HG03439 (cell line): ENCODE results near the gene ADAT3.

Source experiments
- ATAC-seq: cut with Tn5 transposase; IDR thresholded peaks from one replicate; pipeline ENCODE4 v1.9.1; 2021; ENCODE audit warnings: mild to moderate bottlenecking, moderate library complexity; ENCODE audit not compliant: unreplicated experiment

ADAT3 gene

GRCh38 chr19:1912760-1913505 is 7.7 kb downstream of the ADAT3 start:
- ATAC-seq, result no peak

DNA sequence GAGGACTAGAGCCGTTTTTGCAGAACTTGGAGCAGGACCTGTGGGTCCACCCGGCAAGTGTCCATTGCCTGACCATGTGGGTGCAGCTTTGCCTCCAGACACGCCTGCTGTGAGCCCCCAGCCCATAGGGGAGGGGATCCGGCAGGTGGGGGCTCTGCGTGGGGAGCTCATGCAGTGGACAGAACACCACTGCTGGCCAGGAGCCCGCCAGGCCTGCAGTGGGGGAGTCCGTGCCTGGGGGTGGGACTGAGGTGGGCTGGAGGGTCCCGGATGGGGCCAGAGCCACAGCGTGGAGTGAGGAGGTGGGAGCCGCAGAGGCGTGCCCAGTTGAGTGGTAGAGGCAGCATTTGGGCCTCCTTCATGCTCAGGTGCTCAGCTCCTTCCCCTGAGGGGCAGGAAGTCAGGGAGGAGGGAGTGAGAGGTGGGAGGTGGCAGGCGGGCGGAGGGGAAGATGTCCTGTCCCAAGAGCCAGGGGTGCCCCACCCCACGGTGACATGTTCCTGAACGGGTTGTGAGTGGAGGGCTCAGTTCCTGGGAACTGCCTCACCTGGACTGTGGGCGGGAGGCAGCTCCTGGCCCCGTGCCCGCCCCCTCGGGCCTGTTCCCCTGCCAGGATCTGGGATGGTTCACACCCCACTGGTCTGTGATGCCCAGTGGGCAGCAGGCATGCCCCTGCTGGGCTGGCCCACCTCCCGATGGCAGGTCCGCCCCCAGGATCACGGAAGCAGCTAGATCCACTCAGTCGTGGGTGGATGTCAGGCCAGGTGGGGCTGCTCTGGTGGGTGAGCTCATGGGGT is 8.8 kb downstream of the ADAT3 start:
- no peak for ATAC-seq

- no peak for ATAC-seq
These were observed 9.7 kb downstream of the ADAT3 start for GRCh38 chr19:1914826-1915341.

GRCh38 chr19:1917146-1917545 is 11.9 kb downstream of the ADAT3 start:
- ATAC-seq, result no peak

DNA sequence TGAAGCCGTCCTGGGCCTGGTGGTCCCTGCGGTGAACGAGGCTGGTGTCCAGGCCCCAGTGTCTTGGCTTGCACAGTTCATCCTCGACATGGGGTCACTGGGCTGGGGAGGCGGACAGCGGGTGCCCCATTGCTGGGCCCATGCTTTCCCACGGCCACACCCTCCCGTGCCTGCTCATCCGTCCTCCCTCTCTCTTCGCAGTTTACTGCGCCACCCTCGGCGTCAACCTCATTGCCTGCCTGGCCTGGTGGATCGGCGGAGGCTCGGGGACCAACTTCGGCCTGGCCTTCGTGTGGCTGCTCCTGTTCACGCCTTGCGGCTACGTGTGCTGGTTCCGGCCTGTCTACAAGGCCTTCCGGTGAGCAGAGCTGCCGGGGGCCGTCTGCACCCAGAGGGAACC is 12.7 kb downstream of the ADAT3 start:
- no peak for ATAC-seq

GRCh38 chr19:1918975-1919374 is 13.8 kb downstream of the ADAT3 start:
- ATAC-seq, result no peak

- ATAC-seq, result no peak
These were observed 15.4 kb downstream of the ADAT3 start for GRCh38 chr19:1920644-1921043.

- ATAC-seq, result no peak
These were observed 16.1 kb downstream of the ADAT3 start for GRCh38 chr19:1921326-1921725.

DNA sequence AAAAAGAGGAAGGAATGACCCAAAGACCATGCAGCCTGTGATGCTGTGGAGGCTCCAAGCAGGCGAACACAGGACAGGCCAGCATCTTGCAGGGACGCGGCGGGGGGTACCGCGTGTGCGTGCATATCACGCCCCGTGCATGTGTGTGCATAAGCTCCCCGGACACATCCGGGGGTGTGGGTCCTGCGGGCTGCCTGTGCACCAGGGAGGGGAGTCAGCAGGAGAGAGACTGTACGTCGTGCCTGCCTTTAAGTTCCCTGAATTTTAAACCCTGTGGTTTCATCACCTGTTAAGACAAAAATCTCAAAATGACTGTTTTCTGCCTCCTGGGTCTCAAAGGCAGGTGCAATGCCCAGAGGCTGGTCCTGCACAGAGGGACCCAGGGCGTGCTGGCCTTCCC is 16.6 kb downstream of the ADAT3 start:
- no peak for ATAC-seq

DNA sequence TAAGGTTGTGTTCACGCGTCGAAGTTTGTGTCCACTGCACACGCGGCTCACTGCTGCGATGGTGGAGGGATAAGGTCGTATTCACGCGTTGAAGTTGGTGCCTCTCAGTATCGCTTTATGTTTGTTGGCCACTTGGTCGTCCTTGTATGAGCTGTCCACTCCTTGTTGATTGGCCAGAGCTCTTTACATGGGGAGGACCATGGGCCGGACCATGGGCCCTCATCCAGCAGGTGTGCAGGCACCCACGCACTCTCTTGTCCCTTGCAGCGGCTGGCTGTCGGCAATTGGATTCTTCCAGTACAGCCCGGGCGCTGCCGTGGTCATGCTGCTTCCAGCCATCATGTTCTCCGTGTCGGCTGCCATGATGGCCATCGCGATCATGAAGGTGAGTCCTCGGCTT is 17.6 kb downstream of the ADAT3 start:
- ATAC-seq, result no peak

DNA sequence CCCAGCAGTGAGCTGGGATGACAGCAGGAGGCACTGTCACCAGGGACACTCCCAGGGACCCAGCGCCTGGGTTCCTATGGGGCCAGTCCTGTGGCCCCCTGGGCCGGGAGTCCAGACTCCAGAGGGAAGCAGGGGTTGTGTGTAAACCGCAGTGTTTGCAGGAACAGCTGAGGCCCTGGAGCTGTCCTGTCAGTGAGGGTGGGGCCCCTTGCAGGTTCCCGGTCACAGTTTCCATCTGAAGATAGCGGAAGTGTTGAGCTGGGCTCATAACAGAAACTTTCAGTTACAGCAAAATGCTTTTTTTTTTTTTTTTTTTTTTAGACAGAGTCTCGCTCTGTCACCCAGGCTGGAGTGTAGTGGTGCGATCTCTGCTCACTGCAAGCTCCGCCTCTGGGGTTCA is 18.1 kb downstream of the ADAT3 start:
- no peak for ATAC-seq

DNA sequence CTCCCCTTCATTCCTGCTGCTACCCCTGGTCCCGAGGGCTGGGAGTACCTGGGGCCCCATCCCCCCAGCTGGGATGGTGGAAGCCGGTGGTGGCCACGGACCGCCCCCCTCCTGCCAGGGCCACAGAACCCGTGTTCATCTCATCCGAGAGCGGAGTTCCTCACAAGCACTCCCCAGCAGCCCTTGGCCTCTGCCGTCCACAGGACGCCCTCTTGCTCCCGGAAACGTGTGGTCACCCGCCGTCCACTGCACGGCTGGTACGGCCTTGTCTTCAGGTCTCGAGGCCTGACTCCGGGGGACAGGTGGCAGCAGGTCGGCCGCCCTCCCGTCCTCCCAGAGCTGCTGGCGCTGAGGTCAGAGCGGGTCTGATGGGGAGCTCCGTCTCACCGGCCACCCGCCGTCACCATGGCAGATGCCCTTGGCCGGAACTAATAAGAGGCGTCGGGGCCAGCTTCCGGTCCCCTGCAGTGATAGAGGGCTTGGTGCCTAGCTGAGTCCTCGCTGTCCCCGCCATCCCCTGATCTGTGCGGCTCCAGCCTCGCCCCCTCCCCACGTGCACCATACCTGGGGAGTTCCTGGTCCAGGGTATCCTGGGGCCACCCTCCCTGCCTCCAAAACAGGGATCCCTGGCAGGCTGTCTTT is 19.2 kb downstream of the ADAT3 start:
- no peak for ATAC-seq

DNA sequence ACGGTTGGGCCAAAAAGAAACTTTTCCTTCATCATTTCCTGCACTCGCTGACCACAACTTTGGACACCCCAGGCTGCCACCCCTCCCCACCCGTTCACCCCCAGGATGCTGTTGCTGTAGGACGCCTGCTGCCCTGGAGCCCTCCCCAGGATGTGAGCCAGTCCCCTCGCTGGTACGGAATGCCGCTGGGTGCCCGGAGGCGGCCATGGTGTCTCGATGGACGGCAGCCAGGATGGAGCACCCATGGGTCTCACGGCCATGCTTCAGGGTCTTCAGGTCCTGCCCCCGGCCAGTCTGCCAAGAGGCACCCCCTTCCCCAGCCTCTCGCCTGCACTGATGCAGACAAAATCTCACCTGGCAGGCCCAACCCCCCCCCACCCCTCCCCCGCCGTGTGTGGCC is 20.3 kb downstream of the ADAT3 start:
- ATAC-seq, result no peak

GRCh38 chr19:1929021-1929742 is 24.0 kb downstream of the ADAT3 start:
- no peak for ATAC-seq

GRCh38 chr19:1931445-1931844 is 26.2 kb downstream of the ADAT3 start:
- ATAC-seq, result no peak

GRCh38 chr19:1932395-1932794 is 27.2 kb downstream of the ADAT3 start:
- ATAC-seq, result no peak

DNA sequence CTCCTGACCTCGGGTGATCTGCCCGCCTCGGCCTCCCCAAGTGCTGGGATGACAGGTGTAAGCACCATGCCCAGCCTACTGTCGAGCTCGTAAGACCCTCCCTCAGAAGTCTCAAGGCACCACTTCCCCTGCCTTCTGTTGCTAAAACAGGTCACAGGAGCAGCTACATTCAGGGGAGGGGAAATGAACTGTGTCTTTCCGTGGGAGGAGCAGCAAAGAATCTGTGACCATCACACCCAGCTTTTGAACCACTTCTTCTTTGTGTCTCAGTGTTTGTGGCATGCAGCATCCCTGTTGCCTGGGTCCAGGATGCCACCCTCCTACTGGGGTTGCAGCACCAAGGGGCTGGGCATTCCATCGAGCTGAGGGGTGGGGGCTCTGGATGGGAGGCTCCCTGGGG is 28.0 kb downstream of the ADAT3 start:
- ATAC-seq, result no peak

DNA sequence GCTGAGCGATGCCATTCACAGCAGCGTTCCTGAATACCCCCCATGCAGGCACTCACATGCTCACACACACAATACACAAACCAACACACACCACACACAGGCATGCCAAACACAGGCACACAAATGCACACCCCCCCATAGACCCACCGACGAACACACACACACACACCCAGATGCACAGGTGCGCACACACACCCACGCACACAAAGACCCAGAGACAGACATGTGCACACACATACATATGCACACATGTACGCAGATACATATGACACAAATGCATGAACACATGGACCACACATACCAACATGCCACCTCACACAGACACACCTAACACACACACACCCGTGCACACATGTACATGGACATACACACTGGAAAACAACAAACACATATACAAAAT is 28.7 kb downstream of the ADAT3 start:
- no peak for ATAC-seq

- ATAC-seq, result no peak
These were observed 30.4 kb downstream of the ADAT3 start for GRCh38 chr19:1935484-1936208.

DNA sequence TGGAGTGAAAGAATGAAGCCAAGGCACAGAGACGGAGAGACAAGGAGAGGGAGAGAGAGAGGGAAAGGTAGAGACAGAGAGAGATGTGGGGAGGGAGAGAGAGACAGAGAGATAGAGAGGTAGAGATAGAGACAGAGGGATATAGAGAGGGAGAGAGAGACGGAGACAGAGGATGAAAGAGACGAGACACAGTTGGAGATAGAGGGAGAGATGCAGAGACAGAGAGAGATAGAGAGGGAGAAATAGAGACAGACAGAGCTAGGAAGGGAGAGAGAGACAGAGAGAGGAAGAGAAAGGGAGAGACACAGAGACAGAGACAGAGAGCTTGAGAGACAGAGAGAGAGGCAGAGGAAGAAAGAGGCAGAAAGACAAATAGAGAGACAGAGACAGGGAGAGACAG is 31.2 kb downstream of the ADAT3 start:
- no peak for ATAC-seq
